ENCODE measurements around the gene TFIP11.

Gene TFIP11

DNA sequence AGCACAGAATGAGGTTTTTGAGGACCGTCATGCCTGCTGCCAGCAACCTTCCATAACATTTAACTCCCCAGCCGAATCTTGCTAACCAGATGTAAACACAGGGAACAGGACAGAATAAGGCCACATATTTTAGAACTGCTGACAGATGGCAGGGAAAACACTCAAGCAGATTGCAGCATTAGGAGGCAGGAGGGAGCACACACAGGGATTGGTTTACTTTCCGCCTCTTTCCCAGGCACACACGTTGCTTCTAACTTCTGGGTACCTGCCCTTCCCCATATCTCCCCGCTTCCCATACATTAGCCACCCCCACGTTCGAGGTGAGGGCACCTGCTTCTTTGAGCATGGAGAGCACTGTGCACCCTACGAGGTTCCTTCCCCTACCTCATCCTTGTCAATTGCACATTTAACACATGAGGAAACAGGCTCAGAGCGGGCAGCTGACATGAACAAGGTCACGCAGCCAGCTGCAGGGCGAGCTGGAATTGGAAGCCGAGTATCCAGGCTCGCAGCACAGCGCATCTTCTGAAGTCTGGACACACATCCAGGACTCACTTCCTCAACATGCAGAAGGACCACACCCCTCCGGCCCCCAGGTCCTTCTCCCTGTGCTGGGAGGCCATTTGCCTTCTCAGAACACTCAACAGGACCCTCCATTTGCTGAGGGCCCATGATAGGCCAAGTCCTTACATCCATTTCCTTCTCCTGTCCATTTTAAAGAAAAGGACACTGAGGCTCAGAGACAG lies 64.5 kb downstream of the TFIP11 start:
- 87% methylated on average over 11 of the region's 15 CpGs for WGBS (ENCODE audit: insufficient coverage)
- Histone ChIP-seq H3K4me3 (ENCODE audit: control insufficient read depth in 1 of 7, extremely low read depth in 1 of 7, insufficient read depth in 4 of 7, low read depth in 2 of 7, low read length in 6 of 7) (no peak overlapping the region), H3K9me3 (ENCODE audit: control extremely low read depth in 1 of 5, control insufficient read depth in 4 of 5, insufficient read depth in 2 of 5, low read depth in 1 of 5, low read length in 4 of 5) (no peaks in the 10 kb centered on the region), H3K4me1 (ENCODE audit: control extremely low read depth in 1 of 4, control insufficient read depth in 4 of 4, insufficient read depth in 4 of 4, low read length in 3 of 4) (no peaks in the 10 kb centered on the region), H3K27me3 (replicated peaks in 2 of 5; ENCODE audit: control insufficient read depth in 4 of 5, insufficient read depth in 5 of 5, low read length in 4 of 5) (no peaks in the 10 kb centered on the region), H3K27ac (ENCODE audit: insufficient read depth in 1 of 2, low read depth in 1 of 2, low read length in 2 of 2, poor library complexity in 1 of 2, severe bottlenecking in 2 of 2) (no peak overlapping the region), H3K36me3 (ENCODE audit: control insufficient read depth in 4 of 4, insufficient read depth in 4 of 4, low read length in 3 of 4) (peaks cover 0 to 33% (median 25%) of the 10 kb centered on the region in 4 experiments)
- no peak for DNase-seq
- ChIA-PET CTCF (interaction anchor here (1.2 to 2.4 kb wide), 4 partner anchors 13 to 80 kb away, joined by 3 to 14 read pairs (median 7); no protein-coding TSS in a partner anchor), POLR2A (no interaction called here)

DNA sequence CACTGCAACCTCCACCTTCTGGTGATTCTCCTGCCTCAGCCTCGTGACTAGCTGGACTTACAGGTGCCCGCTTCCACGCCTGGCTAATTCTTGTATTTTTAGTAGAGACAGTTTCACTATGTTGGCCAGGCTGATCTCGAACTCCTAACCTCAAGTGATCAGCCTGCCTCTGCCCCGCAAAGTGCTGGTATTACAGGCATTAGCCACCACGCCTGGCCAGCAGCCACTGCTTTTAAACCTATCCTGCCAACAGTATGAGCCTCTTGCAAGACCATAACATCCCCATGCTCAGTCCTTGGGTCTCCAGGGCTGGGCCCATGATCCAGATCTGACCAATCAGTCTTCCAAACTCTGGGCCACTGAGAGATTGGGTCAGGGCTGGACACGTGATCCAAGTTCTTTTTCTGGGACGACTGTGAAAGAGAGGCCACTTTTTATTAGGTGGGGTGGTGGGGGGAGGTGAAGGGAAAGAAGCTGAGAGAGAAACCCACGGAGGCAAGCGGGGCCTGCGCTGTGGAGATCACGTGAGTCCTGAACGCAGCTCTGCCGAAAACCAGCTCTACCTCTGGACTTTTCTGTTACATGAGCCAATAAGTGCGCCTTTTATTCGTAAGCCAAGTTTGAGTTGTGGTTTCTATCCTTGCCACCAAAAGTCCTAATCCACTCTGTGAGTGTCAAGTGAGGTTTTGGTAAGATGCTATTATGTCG lies 65.3 kb downstream of the TFIP11 start:
- Histone ChIP-seq H3K27ac (ENCODE audit: insufficient read depth in 1 of 2, low read depth in 1 of 2, low read length in 2 of 2, poor library complexity in 1 of 2, severe bottlenecking in 2 of 2) (no peak overlapping the region), H3K4me1 (ENCODE audit: control extremely low read depth in 1 of 4, control insufficient read depth in 4 of 4, insufficient read depth in 4 of 4, low read length in 3 of 4) (peaks cover 0 to 3% (median under 1%) of the 10 kb centered on the region in 4 experiments), H3K36me3 (ENCODE audit: control insufficient read depth in 4 of 4, insufficient read depth in 4 of 4, low read length in 3 of 4) (peaks cover 0 to 25% (median 17%) of the 10 kb centered on the region in 4 experiments), H3K9me3 (ENCODE audit: control extremely low read depth in 1 of 5, control insufficient read depth in 4 of 5, insufficient read depth in 2 of 5, low read depth in 1 of 5, low read length in 4 of 5) (no peaks in the 10 kb centered on the region), H3K4me3 (ENCODE audit: control insufficient read depth in 1 of 7, extremely low read depth in 1 of 7, insufficient read depth in 4 of 7, low read depth in 2 of 7, low read length in 6 of 7) (no peak overlapping the region), H3K27me3 (replicated peaks in 2 of 5; ENCODE audit: control insufficient read depth in 4 of 5, insufficient read depth in 5 of 5, low read length in 4 of 5) (no peaks in the 10 kb centered on the region)
- ChIA-PET CTCF (no interaction called here), POLR2A (no interaction called here)
- whole genome bisulfite sequencing (ENCODE audit: insufficient coverage) = 98% methylated on average over 15 of the region's 17 CpGs
- no peak for DNase-seq

DNA sequence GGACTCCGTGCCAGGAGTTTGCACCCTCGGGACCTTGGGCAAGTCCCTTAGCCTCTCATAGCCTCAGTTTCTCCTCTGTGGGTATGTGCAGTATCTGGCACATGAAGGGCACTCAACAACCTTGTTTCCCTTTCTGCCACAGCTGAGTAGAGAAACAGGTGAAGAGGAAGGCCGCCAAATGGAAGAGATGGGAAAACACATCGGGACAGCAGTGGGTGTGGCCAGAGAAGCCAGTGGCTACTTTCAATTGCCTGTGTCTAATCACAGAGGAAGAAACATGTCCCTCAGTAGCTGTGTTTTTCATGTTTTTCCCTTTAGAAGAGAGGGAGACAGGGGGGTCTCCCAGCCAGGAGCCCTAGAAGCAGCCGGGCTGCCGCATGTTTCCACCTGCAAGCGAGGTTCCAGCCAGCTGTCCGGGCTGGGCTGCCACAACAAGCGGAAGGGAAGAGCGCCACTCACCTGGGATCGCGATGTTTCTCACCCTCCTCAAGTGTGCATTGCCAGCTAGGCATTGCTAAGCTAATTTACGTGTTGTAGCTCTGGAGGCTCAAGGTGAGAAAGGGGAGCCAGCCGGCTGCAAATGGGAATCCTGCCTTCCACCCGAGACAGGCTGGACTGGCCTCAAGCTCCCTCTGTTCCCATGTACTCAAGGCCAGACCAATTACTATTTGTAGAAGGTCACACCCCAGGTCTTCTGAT lies 66.5 kb downstream of the TFIP11 start:
- 98% methylated on average over 15 of the region's 15 CpGs for WGBS (ENCODE audit: insufficient coverage)
- no peak overlapping the region for H3K27ac ChIP-seq (ENCODE audit: insufficient read depth in 1 of 2, low read depth in 1 of 2, low read length in 2 of 2, poor library complexity in 1 of 2, severe bottlenecking in 2 of 2)
- H3K27me3 ChIP-seq (replicated peaks in 2 of 5; ENCODE audit: control insufficient read depth in 4 of 5, insufficient read depth in 5 of 5, low read length in 4 of 5) = no peaks in the 10 kb centered on the region
- no peaks in the 10 kb centered on the region for H3K9me3 ChIP-seq (ENCODE audit: control extremely low read depth in 1 of 5, control insufficient read depth in 4 of 5, insufficient read depth in 2 of 5, low read depth in 1 of 5, low read length in 4 of 5)
- DNase-seq = no peak
- peaks cover 0 to 13% (median 6%) of the 10 kb centered on the region in 4 experiments for H3K36me3 ChIP-seq (ENCODE audit: control insufficient read depth in 4 of 4, insufficient read depth in 4 of 4, low read length in 3 of 4)
- POLR2A ChIA-PET = no interaction called here
- no peak overlapping the region for H3K4me3 ChIP-seq (ENCODE audit: control insufficient read depth in 1 of 7, extremely low read depth in 1 of 7, insufficient read depth in 4 of 7, low read depth in 2 of 7, low read length in 6 of 7)
- CTCF ChIA-PET = interaction anchor here (0.9 to 1.8 kb wide), 3 partner anchors 10 to 48 kb away, joined by 3 to 8 read pairs (median 4); no protein-coding TSS in a partner anchor
- peaks cover 0 to 3% (median under 1%) of the 10 kb centered on the region in 4 experiments for H3K4me1 ChIP-seq (ENCODE audit: control extremely low read depth in 1 of 4, control insufficient read depth in 4 of 4, insufficient read depth in 4 of 4, low read length in 3 of 4)

DNA sequence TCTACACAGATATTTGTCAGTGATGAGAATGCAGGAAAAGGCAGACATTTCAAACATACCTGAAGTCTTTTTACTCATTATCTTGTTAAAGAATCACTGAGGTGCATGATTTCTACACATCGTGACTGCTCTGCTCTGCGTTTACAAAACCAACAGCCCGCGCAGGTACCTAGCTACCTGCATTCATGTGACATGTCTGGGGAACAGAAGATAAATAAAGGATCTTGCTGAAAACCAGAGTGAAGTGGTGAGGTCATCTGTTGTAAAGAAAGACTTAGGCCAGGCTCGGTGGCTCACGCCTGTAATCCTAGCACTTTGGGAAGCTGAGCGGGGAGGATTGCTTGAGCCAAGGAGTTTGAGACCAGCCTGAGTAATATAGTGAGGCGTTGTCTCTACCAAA lies 67.5 kb downstream of the TFIP11 start:
- DNase-seq = no peak

DNA sequence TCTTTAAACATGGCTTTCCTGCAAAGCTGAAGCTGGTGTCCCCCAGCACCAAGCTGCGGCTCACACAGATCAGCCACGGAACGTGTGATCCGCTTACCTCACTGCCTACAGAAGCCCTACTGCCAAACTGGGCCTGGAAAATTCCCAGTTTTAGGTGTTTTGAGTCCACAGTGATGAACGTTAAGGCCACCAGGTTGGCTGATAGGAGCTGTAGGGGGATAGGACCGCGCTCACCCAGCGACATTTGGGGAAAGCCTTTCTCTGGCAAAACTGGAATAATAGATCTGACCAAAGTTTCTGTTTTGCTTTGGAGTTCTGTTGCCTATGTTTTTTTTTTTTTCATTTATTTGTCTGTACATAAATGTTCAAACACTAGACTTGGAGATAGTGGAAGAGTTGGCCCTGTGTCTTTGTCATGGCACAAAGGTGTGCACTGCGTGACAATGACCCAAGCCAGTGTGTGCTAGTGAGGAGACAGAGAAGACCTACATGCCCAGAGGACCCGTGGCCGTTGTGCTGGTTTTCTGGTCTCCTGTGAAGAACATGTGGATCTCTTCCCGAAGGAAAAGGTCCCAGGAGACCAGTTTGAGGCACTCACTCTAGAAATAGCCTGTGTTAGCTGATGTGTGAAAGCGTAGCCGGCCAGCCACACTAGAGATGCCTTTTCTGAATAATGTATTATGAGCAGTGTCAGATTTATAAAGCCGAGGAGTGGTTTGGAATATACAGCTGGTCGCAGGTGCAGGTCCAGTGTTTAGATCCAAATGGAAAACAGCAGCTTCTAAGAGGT lies 68.2 kb downstream of the TFIP11 start:
- over 99% methylated on average over 12 of the region's 16 CpGs for WGBS (ENCODE audit: insufficient coverage)

More for the DNA sequence above, 67.5 kb downstream of the TFIP11 start:
- H3K9me3 ChIP-seq (ENCODE audit: control extremely low read depth in 1 of 5, control insufficient read depth in 4 of 5, insufficient read depth in 2 of 5, low read depth in 1 of 5, low read length in 4 of 5) = no peaks in the 10 kb centered on the region
- 97% methylated on average over 8 of the region's 8 CpGs for WGBS (ENCODE audit: insufficient coverage)
- peaks cover 0 to 3% (median under 1%) of the 10 kb centered on the region in 4 experiments for H3K4me1 ChIP-seq (ENCODE audit: control extremely low read depth in 1 of 4, control insufficient read depth in 4 of 4, insufficient read depth in 4 of 4, low read length in 3 of 4)
- no peak overlapping the region for H3K27ac ChIP-seq (ENCODE audit: insufficient read depth in 1 of 2, low read depth in 1 of 2, low read length in 2 of 2, poor library complexity in 1 of 2, severe bottlenecking in 2 of 2)
- no peak overlapping the region for H3K4me3 ChIP-seq (ENCODE audit: control insufficient read depth in 1 of 7, extremely low read depth in 1 of 7, insufficient read depth in 4 of 7, low read depth in 2 of 7, low read length in 6 of 7)
- peaks cover 0 to 3% (median under 1%) of the 10 kb centered on the region in 4 experiments for H3K36me3 ChIP-seq (ENCODE audit: control insufficient read depth in 4 of 4, insufficient read depth in 4 of 4, low read length in 3 of 4)
- CTCF ChIA-PET = interaction anchor here (1.7 to 1.8 kb wide), 2 partner anchors 9 to 16 kb away, joined by 4 to 8 read pairs; no protein-coding TSS in a partner anchor
- H3K27me3 ChIP-seq (replicated peaks in 2 of 5; ENCODE audit: control insufficient read depth in 4 of 5, insufficient read depth in 5 of 5, low read length in 4 of 5) = no peaks in the 10 kb centered on the region
- POLR2A ChIA-PET = no interaction called here

DNA sequence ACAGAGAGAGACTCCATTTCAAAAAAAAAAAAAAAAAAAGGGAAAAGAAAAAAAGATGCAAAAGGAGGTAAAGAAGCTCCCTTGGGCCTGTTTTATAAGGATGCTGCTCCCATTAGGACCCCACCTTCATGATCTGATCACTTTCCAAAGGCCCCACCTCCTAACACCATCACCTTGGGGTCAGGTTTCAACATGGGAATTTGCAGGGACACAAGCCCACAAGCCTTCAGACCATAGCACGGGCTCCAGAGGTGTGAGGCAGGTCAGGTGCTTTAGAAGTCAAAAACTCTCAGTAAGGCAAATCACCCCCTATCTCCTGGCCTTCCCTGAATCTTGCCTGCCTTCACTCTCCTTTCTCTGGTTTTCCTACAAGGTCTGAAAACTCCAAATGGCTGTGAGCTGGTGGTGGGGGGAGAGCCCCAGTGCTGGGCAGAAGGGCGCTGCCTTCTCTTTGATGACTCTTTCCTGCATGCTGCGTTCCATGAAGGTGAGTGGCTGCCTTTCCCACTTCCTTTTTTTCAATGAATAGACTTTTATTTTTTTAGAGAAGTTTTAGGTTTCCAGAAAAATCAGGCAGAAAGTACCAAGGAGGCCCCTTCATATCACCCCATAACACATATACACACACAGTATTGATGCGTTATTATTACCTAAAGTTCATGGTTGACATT lies 70.1 kb downstream of the TFIP11 start:
- CTCF ChIA-PET = interaction anchor here (0.8 kb wide), 1 partner anchor 19 kb away, joined by 3 read pairs; no protein-coding TSS in a partner anchor
- Histone ChIP-seq H3K27me3 (replicated peaks in 2 of 5; ENCODE audit: control insufficient read depth in 4 of 5, insufficient read depth in 5 of 5, low read length in 4 of 5) (no peaks in the 10 kb centered on the region), H3K27ac (ENCODE audit: insufficient read depth in 1 of 2, low read depth in 1 of 2, low read length in 2 of 2, poor library complexity in 1 of 2, severe bottlenecking in 2 of 2) (no peak overlapping the region), H3K36me3 (ENCODE audit: control insufficient read depth in 4 of 4, insufficient read depth in 4 of 4, low read length in 3 of 4) (no peaks in the 10 kb centered on the region), H3K4me1 (ENCODE audit: control extremely low read depth in 1 of 4, control insufficient read depth in 4 of 4, insufficient read depth in 4 of 4, low read length in 3 of 4) (peaks cover 0 to 3% (median under 1%) of the 10 kb centered on the region in 4 experiments), H3K9me3 (ENCODE audit: control extremely low read depth in 1 of 5, control insufficient read depth in 4 of 5, insufficient read depth in 2 of 5, low read depth in 1 of 5, low read length in 4 of 5) (no peaks in the 10 kb centered on the region), H3K4me3 (ENCODE audit: control insufficient read depth in 1 of 7, extremely low read depth in 1 of 7, insufficient read depth in 4 of 7, low read depth in 2 of 7, low read length in 6 of 7) (no peak overlapping the region)
- POLR2A ChIA-PET = no interaction called here
- DNase-seq = no peak
- WGBS (ENCODE audit: insufficient coverage) = 100% methylated on average over 2 of the region's 4 CpGs

More for the DNA sequence above, 68.2 kb downstream of the TFIP11 start:
- no peaks in the 10 kb centered on the region for H3K36me3 ChIP-seq (ENCODE audit: control insufficient read depth in 4 of 4, insufficient read depth in 4 of 4, low read length in 3 of 4)
- no peak overlapping the region for H3K27ac ChIP-seq (ENCODE audit: insufficient read depth in 1 of 2, low read depth in 1 of 2, low read length in 2 of 2, poor library complexity in 1 of 2, severe bottlenecking in 2 of 2)
- no peaks in the 10 kb centered on the region for H3K27me3 ChIP-seq (replicated peaks in 2 of 5; ENCODE audit: control insufficient read depth in 4 of 5, insufficient read depth in 5 of 5, low read length in 4 of 5)
- DNase-seq = no peak
- H3K4me1 ChIP-seq (ENCODE audit: control extremely low read depth in 1 of 4, control insufficient read depth in 4 of 4, insufficient read depth in 4 of 4, low read length in 3 of 4) = peaks cover 0 to 3% (median under 1%) of the 10 kb centered on the region in 4 experiments
- no peaks in the 10 kb centered on the region for H3K9me3 ChIP-seq (ENCODE audit: control extremely low read depth in 1 of 5, control insufficient read depth in 4 of 5, insufficient read depth in 2 of 5, low read depth in 1 of 5, low read length in 4 of 5)
- ChIA-PET CTCF (interaction anchor here (1.7 to 1.8 kb wide), 2 partner anchors 8 to 17 kb away, joined by 4 to 8 read pairs; no protein-coding TSS in a partner anchor), POLR2A (no interaction called here)
- H3K4me3 ChIP-seq (ENCODE audit: control insufficient read depth in 1 of 7, extremely low read depth in 1 of 7, insufficient read depth in 4 of 7, low read depth in 2 of 7, low read length in 6 of 7) = no peak overlapping the region

Measured in common myeloid progenitor, CD34-positive (primary cell).